Stimulated activated naive CD8-positive, alpha-beta T cell treated with anti-CD3 and anti-CD28 coated beads, Interleukin-15, amount 100 ng/mL, for 72 hours (primary cell): ENCODE measurements around the gene IZUMO3.

Experiments
- ATAC-seq: fragments of 150-1000 bp; cut with Tn5 transposase; 2 replicates; pipeline ENCODE4 v1.10.0; 2021; ENCODE audit warnings: mild to moderate bottlenecking, moderate library complexity
- DNase-seq, 2 donors: peaks; one replicate each; pipeline ENCODE4 v3.0.0; 2021 to 2022
- H3K27ac Mint-ChIP-seq, 2 donors: one replicate each; pipeline ENCODE4 v1.8.0; 2022; ENCODE audit warnings: mild to moderate bottlenecking in 2 of 2, mixed read lengths in 2 of 2, moderate library complexity in 2 of 2
- H3K27me3 Mint-ChIP-seq: one replicate; pipeline ENCODE4 v1.8.0; 2022; ENCODE audit warnings: mixed read lengths
- H3K4me1 Mint-ChIP-seq: one replicate; pipeline ENCODE4 v1.8.0; 2022; ENCODE audit warnings: mild to moderate bottlenecking, mixed read lengths
- H3K4me3 Mint-ChIP-seq, 2 donors: one replicate each; pipeline ENCODE4 v1.8.0; 2022; ENCODE audit warnings: mild to moderate bottlenecking in 2 of 2, mixed read lengths in 2 of 2, moderate library complexity in 1 of 2
- H3K9me3 Mint-ChIP-seq, 2 donors: one replicate each; pipeline ENCODE4 v1.8.0; 2022; ENCODE audit warnings: mixed read lengths in 2 of 2

Gene IZUMO3

GRCh38 chr9:24502206-24502937, 43.3 kb downstream of the IZUMO3 start:
- ATAC-seq, result no peak
- H3K4me1 Mint-ChIP-seq, result no peaks in the 10 kb centered on the region
- peaks cover 12 to 23% of the 10 kb centered on the region in 2 donors for H3K9me3 Mint-ChIP-seq

GRCh38 chr9:24500761-24501160, 44.9 kb downstream of the IZUMO3 start:
- ATAC-seq, result no peak
- H3K4me1 Mint-ChIP-seq, result no peaks in the 10 kb centered on the region
- H3K27ac Mint-ChIP-seq, result no peak overlapping the region
- no peak overlapping the region for H3K4me3 Mint-ChIP-seq
- DNase-seq, result no peak
- peaks cover 12 to 18% of the 10 kb centered on the region in 2 donors for H3K9me3 Mint-ChIP-seq
- no peaks in the 10 kb centered on the region for H3K27me3 Mint-ChIP-seq

More at GRCh38 chr9:24502206-24502937, 43.3 kb downstream of the IZUMO3 start:
- H3K27ac Mint-ChIP-seq, result no peak overlapping the region
- DNase-seq, result no peak
- H3K4me3 Mint-ChIP-seq, result no peak overlapping the region
- no peaks in the 10 kb centered on the region for H3K27me3 Mint-ChIP-seq

- H3K27me3 Mint-ChIP-seq, result no peaks in the 10 kb centered on the region
- peaks cover 22 to 23% of the 10 kb centered on the region in 2 donors for H3K9me3 Mint-ChIP-seq
Measured at GRCh38 chr9:24498632-24499031, 47.1 kb downstream of the IZUMO3 start.

GRCh38 chr9:24497671-24498070, 48.0 kb downstream of the IZUMO3 start:
- no peak for ATAC-seq
- H3K27ac Mint-ChIP-seq, result no peak overlapping the region
- DNase-seq, result no peak
- H3K9me3 Mint-ChIP-seq, result peaks cover 23 to 25% of the 10 kb centered on the region in 2 donors
- no peaks in the 10 kb centered on the region for H3K27me3 Mint-ChIP-seq
- H3K4me1 Mint-ChIP-seq, result no peaks in the 10 kb centered on the region
- H3K4me3 Mint-ChIP-seq, result no peak overlapping the region

More at GRCh38 chr9:24498632-24499031, 47.1 kb downstream of the IZUMO3 start:
- no peak for ATAC-seq
- no peak for DNase-seq
- Mint-ChIP-seq H3K4me3 (no peak overlapping the region), H3K4me1 (no peaks in the 10 kb centered on the region), H3K27ac (no peak overlapping the region)
